Measurements from ENCODE around the gene PKIB.
"Not testable (repeated sequence)": the region's sequence is repeated elsewhere in the genome, so short reads cannot be mapped to it uniquely, and the experiment has no call there.

The PKIB gene

GRCh38 chr6:122621638-122622037, 11.4 kb downstream of the PKIB start:
- DNase-seq: peak; percentile 58

GRCh38 chr6:122622479-122622878, 12.3 kb downstream of the PKIB start:
- peak; percentile 73 for DNase-seq

DNA sequence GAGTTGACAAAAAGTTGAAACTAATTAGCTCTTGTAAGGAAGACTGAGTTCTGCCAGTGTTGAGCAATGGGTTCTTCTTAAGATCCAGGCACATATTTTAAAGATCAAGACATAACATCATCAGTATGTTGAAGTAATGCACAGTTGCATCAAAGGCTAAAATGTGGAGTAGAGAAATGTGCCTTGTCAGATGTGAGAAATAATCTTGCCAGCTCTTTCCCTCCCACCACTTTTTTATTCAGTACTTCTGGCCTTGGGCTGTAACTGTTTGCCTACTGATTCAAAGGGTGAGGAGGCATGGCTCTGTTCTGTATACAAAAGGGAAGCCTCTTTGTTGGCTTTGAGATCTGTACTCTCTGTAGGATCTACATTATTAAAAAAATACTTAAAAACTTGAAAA, 13.1 kb downstream of the PKIB start:
- no peak for DNase-seq

DNA sequence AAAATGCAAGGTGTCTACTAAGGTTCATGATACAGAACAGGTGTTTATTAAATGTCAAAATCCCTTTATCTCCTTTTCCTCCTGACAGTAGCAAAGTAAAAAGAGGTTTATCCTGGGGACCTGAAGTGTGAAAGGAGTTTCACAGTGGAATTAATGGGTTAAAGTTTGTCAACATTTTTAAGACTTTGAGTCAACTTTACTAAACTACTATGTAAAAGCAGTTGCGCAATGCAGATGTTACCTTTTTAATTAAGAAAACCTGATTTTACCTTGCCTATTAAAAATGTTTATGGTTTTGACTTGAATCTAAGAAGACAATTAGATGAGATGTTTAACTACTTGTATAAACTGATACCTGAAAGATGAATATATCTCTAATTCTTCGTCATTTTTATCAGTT, 14.6 kb downstream of the PKIB start:
- no peak for DNase-seq

DNA sequence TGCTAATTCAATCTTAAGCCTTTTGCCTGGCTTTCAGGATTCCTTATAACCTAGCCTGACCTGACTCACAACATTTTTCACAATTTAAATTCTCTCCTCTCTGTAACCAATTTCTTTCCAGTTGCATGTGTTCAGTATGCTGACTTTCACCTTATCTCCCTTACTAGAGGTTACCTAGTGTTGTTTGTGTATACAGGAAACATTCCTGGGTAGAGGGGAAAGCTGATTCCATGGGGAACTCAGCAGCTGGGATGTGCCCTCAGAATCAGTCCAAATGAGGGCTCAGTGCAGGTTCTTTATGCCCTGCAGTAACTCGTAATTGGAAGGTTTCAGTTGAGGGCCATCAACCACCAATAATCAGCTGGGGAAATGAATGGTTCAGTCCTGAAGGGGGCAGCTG, 18.5 kb downstream of the PKIB start:
- DNase-seq: no peak

DNA sequence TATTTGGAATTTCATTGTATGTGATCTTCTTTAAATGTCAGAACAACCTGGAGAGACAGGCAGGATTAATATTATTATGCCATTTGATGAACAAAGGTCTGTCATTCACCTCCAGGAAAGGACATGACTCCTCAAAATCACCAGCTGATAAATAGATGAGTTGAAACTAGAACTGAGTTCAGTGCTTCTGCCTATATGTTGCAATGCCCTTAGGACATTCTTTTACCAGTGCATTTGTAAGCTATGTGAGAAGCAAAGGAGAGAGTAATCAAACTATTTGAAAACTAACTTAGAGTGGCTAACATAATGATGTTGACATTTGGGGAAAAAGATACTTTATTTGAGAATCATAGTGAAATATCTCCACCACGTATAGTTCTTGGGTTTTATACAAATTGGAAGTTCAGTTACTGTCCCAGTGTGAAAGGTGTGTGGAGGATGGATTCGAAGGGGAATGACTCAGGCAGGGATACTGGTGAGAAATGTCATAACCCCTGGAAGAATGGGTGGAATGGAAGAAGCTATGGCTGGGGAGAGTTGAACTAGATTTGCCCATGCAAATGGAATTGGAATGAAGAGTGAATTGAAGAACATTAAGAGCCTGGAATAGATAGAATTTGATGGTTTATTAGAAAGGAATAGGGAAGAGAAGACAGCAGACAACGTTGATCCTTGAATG, 21.5 kb downstream of the PKIB start:
- no peak for DNase-seq

DNA sequence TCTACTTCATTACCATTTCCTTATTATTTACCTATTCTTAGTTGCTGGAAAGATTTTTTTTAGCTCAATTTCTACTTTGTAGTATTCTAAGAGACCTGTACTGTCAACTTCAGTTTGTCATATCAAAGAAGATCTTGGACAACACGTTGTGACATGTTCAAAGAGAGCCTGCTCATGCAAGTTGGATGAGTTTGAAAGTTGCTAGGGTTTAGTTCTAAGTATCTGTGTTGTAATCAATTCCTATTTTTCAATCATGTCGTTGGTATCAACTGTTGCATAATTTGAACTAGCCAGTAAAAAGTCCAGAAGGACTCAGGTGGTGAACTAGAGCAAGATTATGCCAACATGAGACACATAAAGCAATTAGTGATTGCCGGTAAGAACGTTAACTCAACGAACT, 30.2 kb downstream of the PKIB start:
- no peak for DNase-seq

DNA sequence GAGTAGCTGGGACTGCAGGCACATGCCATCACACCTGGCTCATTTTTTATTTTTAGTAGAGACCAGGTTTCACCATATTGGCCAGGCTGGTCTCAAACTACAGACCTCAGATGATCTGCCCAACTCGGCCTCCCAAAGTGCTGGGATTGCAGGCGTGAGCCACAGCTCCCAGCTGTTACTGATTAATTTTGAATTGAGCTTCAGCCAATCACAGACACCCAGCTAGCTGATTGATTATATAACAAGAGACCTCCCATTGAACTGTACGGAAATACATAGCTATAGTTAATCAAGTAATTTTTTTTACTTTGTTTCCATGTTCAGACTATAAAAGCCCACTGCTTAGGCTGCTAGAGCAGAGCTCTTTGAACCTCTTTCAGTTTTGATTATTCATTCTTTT, 31.6 kb downstream of the PKIB start:
- no peak for DNase-seq

GRCh38 chr6:122642604-122643003, 32.4 kb downstream of the PKIB start:
- DNase-seq: not testable (repeated sequence)

DNA sequence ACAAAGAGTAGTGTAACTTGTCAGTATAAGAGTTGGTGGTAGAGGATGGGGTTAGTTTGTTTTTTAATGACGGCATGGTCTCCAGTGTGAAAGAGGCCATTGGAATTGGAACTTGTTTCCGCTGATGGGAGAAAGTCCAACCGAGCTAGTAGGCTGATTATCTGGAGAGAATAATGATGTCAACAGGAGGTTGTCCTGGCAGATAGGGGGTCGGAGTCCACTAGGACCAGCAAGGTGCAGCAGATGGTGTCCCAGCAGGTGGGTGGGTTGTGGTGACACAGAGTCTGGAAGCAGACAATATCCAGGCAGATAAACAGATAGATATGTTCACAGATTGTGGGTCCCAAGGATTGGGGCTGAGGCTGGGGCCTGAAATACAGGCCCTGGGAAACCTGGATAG, 35.1 kb downstream of the PKIB start:
- no peak for DNase-seq

GRCh38 chr6:122647765-122648164, 37.6 kb downstream of the PKIB start:
- DNase-seq: no peak

GRCh38 chr6:122648726-122649125, 38.5 kb downstream of the PKIB start:
- DNase-seq: no peak

DNA sequence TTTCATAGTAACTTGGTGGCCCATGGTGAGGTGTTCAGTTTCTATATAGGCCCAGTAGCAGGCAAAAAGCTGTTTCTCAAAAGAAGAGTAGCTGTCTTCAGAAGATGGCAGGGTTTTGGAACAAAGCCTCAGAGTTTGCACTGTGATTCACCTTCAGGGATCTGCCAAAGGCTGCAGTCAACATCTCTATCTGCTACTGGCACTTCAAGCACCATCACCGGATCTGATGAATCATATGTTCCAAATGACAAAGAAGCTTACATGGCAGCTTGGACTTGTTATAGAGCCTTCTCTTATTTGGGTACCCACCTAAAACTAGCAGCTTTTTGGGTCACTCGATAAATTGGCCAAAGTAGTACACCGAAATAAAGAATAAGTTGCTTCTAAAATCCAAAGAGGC, 39.5 kb downstream of the PKIB start:
- DNase-seq: no peak

GRCh38 chr6:122650403-122650802, 40.2 kb downstream of the PKIB start:
- DNase-seq: no peak

DNA sequence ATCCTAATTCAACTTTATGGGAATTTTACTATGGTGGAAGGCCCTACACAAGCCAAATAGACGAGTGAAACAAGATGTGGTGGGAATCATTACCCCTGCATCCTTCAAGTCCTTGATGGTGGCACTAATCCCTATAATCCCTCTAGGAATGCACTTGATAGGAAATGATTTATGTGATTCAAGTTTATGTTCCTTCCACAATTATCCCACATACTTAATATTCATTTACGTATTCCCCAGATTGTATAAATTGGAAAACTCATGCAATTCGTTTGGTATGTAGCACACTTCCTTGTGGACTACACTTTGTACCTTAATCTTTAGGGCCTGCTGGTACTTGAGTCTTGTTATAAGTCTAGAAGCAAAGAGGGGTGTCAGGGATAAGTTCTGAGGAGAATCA, 40.8 kb downstream of the PKIB start:
- no peak for DNase-seq

DNA sequence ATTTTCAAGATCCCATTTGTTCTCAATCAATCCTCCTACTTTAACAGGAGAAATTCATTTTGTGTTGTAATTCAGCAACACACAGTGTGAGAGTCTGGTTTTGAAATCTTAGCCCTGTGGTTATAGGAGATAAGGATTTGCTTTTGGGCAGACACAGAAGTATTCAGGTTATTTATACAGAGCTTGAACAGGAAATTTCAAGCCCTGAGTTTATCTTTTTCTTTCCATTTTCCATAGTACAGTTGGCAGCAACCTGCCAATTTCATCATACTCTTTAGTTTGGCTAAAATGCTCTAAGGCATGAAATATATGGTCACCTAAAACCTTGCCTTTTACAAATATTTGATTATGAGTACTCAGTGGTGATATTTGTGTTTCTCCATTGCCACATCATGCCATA, 41.4 kb downstream of the PKIB start:
- no peak for DNase-seq

GRCh38 chr6:122652431-122652830, 42.2 kb downstream of the PKIB start:
- no peak for DNase-seq

GRCh38 chr6:122653094-122653493, 42.9 kb downstream of the PKIB start:
- DNase-seq: no peak

DNA sequence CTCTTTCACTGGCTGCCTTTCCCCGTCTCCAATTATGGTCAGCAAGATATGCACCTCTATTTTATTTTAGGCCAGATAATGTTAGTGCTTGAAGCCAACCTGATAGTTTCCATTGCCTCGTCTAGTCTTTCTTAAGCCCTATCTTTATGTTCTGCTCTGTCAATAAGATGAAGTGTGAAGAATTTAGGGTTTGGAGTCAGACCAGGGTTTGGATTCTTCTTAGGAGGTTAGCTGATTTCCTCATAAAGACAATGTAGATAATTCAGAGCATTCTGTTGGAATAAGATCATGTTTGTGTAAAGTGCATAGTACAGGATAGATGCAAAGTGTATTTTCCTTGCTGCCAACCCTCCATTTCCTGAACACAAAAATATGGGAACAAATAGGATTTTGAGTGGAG, 43.8 kb downstream of the PKIB start:
- no peak for DNase-seq

- DNase-seq: no peak
Measured at GRCh38 chr6:122657601-122658000, 47.4 kb downstream of the PKIB start.

DNA sequence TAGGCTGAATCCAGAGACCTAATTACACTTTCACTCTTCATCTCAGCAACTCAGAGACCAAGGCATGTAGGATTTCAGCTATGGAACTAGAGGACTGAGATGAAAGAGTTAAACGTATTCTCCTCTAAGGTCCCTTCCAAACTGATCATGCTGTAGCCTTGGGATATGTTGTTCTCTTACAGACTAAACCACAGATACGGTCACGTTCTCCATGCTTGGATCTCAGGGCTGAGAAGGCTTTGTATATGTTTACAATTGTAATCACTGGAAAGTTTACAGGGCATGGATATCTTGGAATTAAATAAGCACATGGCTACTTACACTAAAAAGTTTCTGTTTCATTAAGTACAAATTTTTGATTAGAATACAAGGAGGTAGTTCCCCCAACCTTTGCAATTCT, 50.1 kb downstream of the PKIB start:
- DNase-seq: no peak

GRCh38 chr6:122663981-122664380, 53.8 kb downstream of the PKIB start:
- no peak for DNase-seq

DNA sequence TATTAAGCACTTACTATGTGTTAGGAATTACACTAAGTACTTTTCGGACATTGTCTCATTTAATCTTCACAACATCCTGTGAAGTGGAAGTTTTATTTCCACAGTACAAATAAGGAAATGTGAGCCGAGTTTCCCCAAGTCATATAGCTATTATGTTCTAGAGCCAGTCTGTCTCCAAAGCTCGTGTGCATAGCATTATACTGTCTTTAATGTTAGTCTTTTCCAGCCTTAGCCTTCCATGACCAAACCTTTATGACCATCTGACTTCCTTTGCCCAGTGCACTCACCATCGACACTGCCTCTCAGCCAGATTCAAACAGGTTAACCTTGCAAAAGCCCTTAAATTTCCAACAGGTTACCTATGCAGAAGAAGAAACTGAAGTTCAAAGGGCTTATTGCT, 55.7 kb downstream of the PKIB start:
- DNase-seq: no peak

DNA sequence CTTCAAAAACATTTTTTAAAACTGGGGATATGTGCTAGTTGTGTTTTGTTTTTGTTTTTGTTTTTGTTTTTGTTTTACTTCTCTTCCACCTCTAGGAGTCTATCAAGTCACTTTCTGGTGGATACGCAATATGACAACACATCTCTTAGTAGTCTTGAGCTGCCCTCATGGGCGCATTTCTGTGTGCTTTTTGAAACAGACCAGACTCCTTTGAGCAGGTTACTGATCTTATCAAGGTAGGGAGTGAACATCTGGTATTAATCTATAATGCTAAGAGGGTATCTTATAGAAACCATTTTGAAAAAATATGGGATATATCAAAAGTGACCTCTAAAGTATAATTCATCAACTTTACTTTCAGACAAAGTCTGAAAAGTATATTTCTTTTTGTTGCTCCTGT, 56.2 kb downstream of the PKIB start:
- DNase-seq: no peak

- no peak for DNase-seq
Measured at GRCh38 chr6:122669418-122669817, 59.2 kb downstream of the PKIB start.

DNA sequence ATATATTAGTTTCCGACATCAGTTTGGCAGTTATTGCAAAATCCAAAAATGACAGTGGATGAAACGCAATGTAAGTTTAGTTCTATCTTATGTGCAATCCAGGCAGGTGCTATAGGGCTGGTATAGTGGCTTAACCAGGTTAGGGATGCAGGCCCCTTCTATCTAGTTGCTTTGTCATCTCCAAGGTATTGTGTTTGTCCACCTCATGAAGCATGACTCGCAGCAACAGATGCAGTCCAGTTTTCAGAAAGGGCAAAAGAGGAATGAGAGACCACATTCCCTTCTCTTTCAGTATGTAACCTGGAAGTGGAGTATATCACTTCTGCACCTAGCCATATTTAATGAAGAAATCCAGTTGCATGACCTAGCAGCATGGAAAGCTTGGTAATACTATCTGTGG, 59.7 kb downstream of the PKIB start:
- DNase-seq: no peak

Data from NCI-H1092 (cell line).